ENCODE results near the gene KLHL10.

KLHL10 gene

DNA sequence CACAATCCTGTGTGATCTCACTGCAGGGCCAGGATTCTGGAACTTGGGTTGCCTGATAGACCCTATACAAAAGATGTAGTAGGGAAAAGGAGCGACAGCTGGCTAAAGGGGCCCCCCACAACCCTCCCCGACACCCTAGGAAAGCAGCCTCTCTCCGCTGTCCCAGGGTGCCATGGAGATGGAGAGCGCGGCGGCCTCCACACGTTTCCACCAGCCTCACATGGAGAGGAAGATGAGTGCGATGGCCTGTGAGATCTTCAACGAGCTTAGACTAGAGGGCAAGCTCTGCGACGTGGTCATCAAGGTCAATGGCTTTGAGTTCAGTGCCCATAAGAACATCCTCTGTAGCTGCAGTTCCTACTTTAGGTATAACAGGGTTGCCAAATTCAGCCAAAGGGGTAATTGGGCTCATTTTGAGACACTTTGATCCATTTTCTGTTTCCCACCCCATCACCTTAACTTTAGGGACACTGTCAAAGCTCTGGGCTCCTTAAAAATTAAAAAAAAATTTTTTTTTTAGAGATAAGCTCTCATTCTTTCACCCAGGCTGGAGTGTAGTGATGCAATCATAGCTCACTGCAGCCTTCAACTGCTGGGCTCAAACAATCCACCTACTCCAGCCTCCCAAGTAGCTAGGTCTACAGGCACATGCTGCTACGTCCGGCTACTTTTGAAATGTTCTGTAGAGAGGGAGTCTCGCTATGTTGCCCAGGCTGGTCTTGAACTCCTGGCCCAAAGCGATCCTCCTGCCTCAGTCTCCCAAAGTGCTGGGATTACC is at the start of gene KLHL10:
Gene KLHL10 (plus strand): TSS at position 65 of the 778 bp plus-strand sequence. CDS start 108 bp downstream, at position 173.
- Mint-ChIP-seq H3K27me3 (ENCODE audit: low read depth) (peaks cover 2% of the 10 kb centered on the region), H3K27ac (no peak within 1 kb of the TSS), H3K9me3 (no peaks in the 10 kb centered on the region), H3K36me3 (ENCODE audit: low read depth) (peaks cover 1% of the 10 kb centered on the region), H3K4me1 (ENCODE audit: low read depth) (peaks cover 13% of the 10 kb centered on the region), H3K4me3 (peak within 1 kb of the TSS; percentile 79)
- DNase-seq (ENCODE audit: low spot score): no peak

DNA sequence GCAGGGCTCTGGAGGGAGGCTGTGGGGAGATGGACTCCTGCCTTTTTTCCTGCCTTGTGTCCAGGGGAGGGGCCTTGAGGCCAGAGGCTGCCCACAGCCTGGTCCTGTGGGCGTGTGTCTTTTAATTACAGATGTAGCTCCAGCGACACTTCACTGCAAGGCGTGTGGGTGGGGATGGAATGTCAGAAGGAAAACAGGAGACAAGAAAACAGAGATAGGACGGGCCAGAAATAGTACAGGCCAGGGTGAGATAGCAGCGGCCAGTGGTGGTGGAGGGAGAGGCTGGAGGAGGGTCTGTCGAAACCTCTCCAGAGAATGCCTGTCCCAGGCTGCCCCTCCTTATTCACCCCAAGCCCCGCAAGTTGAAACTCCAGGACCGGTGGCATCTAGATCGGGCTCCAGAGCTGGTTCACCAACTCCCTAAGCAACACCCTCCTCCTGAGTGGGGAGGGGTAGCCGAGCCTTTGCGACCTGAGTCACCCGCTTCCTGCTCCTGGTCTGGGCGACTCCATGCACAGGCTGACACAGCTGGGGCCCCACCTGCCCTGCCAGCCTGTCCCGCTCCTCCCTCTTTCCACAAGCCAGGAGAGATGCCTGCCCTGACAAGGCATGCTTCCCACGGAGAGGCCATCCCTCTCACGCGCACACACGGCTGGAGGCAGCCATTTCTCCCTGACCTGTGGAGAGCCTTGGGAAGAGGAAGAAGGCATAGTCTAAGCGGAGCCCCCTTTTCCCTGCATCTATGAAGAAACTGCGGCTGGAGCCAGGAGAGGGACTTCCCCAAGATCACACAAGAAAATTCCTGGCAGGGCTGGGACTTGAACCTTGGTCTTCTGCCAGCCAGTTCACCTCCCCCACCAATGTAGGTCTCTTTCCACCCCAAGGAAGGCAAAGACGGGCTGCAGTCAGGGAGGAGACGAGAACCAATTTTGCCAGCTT is 44.5 kb upstream of the KLHL10 start:
- no peak for DNase-seq (ENCODE audit: low spot score)
- Mint-ChIP-seq H3K36me3 (ENCODE audit: low read depth) (no peaks in the 10 kb centered on the region), H3K4me3 (no peak overlapping the region), H3K27me3 (ENCODE audit: low read depth) (peaks cover 5% of the 10 kb centered on the region), H3K27ac (no peak overlapping the region), H3K9me3 (no peaks in the 10 kb centered on the region), H3K4me1 (ENCODE audit: low read depth) (peaks cover 5% of the 10 kb centered on the region)

DNA sequence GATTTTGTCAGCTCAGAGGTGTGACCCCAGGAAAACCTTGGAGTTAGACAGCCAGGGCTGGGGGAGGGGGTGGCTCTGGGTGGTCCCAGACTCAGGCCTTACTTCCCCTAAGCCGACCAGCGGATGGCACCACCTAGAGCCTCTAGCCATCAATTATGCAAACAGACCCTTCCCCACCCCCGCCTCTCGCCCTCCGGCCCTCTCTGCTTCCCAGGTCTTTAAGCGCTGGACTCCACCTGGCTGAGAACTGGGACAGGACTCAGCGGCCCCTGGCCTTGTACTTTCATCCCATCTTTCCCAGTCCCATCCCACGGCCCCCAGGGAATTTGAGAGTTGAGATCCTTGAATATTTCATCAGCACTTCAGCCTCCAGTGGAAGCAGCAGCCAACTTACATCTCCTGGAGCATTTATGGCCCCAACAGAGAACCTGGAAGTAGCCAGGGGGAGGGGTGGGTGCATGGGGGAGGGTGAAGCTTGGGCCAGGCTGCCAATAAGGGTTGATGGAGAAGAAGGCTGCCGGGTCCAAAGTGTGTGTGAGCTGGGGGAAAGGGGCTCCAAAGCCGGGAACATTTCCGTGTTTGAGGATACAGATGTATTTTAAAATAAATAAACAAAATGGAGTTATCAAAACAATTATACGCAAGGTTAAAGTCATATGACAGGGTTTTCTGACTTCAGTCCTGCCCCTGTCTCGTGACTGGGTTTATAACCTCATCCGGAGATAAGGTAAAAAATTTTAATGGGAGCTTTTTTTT is 43.7 kb upstream of the KLHL10 start:
- peaks cover 2% of the 10 kb centered on the region for H3K4me1 Mint-ChIP-seq (ENCODE audit: low read depth)
- no peak for DNase-seq (ENCODE audit: low spot score)
- H3K36me3 Mint-ChIP-seq (ENCODE audit: low read depth): no peaks in the 10 kb centered on the region
- no peak overlapping the region for H3K4me3 Mint-ChIP-seq
- no peak overlapping the region for H3K27ac Mint-ChIP-seq
- no peaks in the 10 kb centered on the region for H3K9me3 Mint-ChIP-seq
- H3K27me3 Mint-ChIP-seq (ENCODE audit: low read depth): peaks cover 3% of the 10 kb centered on the region

DNA sequence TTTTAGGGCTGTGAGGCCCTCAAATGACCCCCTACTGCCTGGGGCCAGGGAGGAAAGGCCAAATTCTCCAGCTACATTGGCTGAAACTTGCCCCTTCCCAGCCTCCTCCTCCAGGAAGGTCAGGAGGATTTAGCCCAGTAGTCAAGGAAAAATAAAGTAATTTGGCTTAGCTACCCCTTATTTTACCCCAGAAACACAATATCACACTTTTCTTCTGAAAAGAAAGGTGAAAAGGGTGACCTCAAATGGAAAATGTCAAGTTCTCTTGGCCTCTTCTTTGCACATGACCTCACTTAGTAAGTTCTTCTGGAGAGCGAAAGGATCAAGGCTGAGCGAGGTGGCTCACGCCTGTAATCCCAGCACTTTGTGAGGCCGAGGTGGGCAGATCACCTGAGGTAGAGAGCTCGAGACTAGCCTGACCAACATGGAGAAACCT is 43.1 kb upstream of the KLHL10 start:
- Mint-ChIP-seq H3K4me1 (ENCODE audit: low read depth) (peaks cover 1% of the 10 kb centered on the region), H3K27me3 (ENCODE audit: low read depth) (peaks cover 3% of the 10 kb centered on the region), H3K9me3 (no peaks in the 10 kb centered on the region), H3K4me3 (no peak overlapping the region), H3K36me3 (ENCODE audit: low read depth) (no peaks in the 10 kb centered on the region), H3K27ac (no peak overlapping the region)
- no peak for DNase-seq (ENCODE audit: low spot score)

DNA sequence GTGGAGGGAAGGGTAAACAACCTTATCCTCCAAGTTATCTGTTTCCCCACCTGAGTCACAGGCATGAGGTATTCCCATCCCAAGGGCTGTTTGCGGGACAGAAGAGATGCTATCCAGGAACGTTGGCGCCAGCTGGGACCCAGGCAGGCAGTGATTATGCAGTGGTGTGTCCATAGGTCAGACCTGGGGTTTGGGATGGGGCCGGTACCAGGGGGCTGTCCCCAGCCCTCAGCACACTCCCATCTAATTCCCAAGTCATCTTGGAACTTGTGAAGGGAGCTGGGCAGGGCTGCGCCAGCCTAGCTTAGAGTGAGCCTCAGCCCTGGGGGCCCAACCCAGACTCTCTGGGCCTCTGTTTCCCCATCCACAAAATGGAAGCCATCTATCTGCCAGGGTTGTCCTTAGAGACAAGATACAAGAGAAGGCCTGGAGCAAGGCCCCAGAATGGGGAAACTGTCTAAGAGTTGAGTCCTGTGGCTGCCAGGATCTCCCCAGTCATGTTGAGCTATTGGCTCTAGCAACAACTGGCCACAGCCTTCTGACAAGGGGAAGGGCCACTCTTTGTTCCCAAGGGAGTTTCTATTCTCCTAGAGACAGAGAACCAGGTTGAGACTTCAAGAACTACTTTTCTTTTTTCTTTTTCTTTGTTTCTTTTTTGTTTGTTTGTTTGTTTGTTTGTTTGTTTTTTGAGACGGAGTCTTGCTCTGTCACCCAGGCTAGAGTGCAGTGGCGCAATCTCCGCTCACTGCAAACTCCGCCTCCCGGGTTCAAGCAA is 41.3 kb upstream of the KLHL10 start:
- H3K4me1 Mint-ChIP-seq (ENCODE audit: low read depth): no peaks in the 10 kb centered on the region
- no peaks in the 10 kb centered on the region for H3K27me3 Mint-ChIP-seq (ENCODE audit: low read depth)
- no peak overlapping the region for H3K4me3 Mint-ChIP-seq
- H3K36me3 Mint-ChIP-seq (ENCODE audit: low read depth): no peaks in the 10 kb centered on the region
- H3K27ac Mint-ChIP-seq: no peak overlapping the region
- H3K9me3 Mint-ChIP-seq: no peaks in the 10 kb centered on the region
- no peak for DNase-seq (ENCODE audit: low spot score)

DNA sequence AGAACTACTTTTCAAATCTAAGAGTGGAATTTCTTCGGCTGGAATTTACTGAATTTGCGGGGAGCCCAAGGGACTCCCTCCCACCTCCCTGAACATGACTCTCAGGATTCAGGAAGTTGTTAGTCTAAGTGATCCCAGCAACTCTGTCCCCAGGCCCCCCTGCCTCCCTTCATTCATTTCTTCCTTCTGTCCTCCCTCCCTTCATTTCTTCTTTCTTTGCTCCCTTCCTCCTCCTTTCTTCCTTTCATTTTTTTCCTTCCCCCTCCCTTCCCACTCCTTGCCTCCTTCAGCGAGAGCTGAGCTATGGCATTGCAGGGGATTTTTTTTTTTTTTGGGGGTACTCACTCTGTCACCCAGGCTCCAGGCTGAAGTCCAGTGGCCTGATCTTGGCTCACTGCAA is 40.2 kb upstream of the KLHL10 start:
- Mint-ChIP-seq H3K4me3 (no peak overlapping the region), H3K27ac (no peak overlapping the region), H3K4me1 (ENCODE audit: low read depth) (peaks cover 4% of the 10 kb centered on the region), H3K36me3 (ENCODE audit: low read depth) (no peaks in the 10 kb centered on the region), H3K9me3 (no peaks in the 10 kb centered on the region), H3K27me3 (ENCODE audit: low read depth) (no peaks in the 10 kb centered on the region)
- DNase-seq (ENCODE audit: low spot score): no peak

DNA sequence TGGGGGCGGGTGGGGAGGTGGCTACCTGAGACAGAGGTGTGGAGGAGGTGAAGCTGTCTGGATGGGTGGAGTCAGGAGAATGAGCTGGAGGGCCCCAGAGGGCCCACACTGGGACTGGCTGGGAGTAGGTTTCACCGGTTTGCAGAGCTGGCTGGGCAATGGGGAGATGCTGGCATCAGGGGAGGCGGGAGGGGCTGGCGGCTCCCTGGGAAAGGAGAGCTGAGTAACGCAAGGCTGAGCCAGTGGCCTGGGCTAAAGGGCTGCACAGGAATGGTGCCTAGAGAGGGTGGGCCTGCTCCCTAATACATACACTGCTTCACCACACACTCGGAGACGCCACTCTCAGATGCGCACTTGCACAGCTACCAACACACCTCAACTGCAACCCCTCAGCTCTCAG is 38.3 kb upstream of the KLHL10 start:
- H3K27me3 Mint-ChIP-seq (ENCODE audit: low read depth): no peaks in the 10 kb centered on the region
- H3K4me3 Mint-ChIP-seq: no peak overlapping the region
- H3K36me3 Mint-ChIP-seq (ENCODE audit: low read depth): no peaks in the 10 kb centered on the region
- H3K9me3 Mint-ChIP-seq: no peaks in the 10 kb centered on the region
- DNase-seq (ENCODE audit: low spot score): no peak
- H3K27ac Mint-ChIP-seq: no peak overlapping the region
- H3K4me1 Mint-ChIP-seq (ENCODE audit: low read depth): peaks cover 4% of the 10 kb centered on the region

DNA sequence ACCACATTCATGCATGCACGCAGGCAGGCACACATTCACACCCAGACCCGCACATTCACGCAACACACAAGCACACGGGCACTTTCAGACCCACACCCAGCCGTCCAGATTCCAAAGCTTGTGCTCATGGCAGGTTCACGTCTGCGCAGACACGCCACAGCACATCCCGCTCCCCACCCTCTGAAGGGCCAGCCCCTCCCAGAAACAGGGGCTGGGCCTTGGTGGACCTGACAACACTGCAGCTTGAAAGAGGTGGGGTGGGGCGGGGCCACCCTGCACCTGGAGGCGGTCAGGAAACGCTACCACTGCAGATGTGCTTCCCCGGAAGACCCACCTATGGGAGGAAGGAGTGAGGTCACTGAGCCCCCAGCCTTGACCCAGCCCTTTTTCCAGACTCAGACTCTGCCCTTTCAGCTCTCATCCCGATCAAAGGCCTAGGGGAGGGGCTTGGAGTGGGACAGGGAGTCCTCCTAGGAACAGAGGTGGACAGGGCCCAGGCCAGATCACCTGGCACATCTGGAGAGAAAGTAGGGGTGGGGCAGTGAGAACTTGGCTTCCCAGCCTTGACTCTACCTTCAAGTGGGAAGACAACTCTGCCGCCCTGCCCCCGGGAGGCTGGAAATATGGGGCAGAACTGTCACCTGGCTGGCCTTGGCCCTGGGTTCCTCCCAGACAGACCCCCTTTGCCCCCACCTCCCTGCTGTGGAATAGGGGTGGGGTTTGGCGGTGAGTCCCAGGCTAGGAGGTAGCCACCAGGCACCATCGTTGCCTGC is 36.8 kb upstream of the KLHL10 start:
- Mint-ChIP-seq H3K4me1 (ENCODE audit: low read depth) (peaks cover 4% of the 10 kb centered on the region), H3K27me3 (ENCODE audit: low read depth) (no peaks in the 10 kb centered on the region), H3K27ac (no peak overlapping the region), H3K4me3 (no peak overlapping the region), H3K9me3 (no peaks in the 10 kb centered on the region), H3K36me3 (ENCODE audit: low read depth) (no peaks in the 10 kb centered on the region)
- no peak for DNase-seq (ENCODE audit: low spot score)

DNA sequence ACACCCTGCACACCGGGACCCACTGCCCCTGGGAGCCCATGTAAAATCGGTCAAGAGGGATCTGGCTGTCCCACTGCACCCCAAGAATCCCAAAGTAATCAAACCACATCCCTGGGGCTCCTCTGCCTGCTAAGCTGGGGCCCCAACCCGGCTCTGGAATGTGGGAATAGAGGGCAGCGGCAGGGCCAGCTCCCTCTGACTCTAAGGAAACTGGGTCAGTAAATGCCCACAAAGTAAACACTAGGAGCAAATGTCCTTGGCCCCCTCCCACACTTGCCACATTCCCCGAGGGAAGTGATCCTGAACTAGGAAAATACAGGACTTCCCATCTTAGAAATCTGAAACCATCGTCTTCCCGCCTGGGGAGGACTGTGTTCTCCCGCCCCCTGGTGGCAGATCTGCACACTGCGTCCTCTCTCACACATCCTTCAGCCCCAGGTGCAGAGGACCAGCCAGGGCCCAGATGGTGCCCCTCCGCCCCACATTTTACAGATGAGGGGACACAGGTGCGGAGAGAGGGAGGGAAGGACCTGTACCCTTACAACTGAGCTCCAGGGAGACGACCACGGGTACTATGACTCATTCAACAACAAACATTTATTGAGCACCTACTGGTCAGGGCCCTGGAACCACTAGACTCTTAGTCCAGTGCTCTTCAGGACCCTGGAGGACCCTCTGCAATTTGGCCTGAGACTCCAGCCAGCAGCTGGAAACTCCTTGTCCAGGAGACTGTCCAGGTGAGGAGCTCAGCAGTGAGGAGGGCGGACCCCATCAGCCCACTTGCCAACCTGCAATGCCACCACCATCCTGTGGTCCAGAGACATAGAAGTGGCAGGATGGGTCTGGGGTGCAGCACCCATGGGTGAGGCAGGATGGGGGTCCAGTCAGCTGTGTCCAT is 36.0 kb upstream of the KLHL10 start:
- peak; percentile 52 for DNase-seq (ENCODE audit: low spot score)
- H3K27me3 Mint-ChIP-seq (ENCODE audit: low read depth): no peaks in the 10 kb centered on the region
- peaks cover 4% of the 10 kb centered on the region for H3K4me1 Mint-ChIP-seq (ENCODE audit: low read depth)
- no peak overlapping the region for H3K27ac Mint-ChIP-seq
- H3K36me3 Mint-ChIP-seq (ENCODE audit: low read depth): no peaks in the 10 kb centered on the region
- no peak overlapping the region for H3K4me3 Mint-ChIP-seq
- H3K9me3 Mint-ChIP-seq: no peaks in the 10 kb centered on the region

DNA sequence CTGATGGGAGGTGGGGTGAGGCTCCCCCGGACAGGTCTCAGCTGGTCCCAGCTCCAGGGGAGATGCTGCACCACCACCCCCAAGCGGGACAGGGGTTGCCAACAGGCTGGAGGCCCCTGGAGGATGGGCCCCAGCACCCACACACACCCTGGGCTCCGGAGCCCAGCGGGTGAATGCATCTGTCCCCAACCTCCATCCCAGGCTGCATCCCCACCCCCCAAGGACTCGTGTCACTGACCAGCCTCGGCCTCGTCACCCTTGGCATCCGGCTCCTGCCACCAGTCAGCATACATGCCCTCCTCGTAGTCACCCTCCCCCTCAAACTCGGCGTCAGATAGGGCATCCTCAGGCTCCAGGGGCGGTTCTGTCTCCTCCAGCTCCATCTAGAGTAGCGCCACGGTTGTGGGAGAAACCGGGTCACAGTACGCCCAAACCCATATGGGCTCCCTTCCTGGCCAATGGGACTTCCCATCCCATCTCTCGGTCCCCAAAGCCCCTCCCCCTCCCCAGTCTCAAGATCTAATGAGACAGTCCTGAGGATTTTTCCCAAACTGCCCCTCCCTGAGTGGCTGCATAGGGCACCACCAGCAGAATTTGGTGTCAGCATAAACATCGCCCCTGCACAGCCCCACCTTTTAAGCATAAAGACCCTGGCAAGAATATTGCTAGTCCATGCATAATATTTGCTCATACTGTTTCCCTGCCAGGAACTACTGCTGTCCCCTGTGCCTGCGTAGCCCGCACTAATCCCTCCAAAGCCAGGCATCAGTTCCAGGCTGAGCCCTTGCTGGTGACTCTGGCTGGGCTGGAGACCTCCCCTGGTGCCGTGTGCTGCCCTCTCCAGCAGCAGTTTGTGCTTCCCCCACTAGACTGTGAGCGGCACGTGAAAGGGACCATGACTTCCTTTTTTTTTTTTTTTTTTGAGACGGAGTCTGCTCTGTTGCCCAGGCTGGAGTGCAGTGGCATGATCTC is 34.3 kb upstream of the KLHL10 start:
- Mint-ChIP-seq H3K9me3 (no peaks in the 10 kb centered on the region), H3K36me3 (ENCODE audit: low read depth) (no peaks in the 10 kb centered on the region), H3K4me3 (no peak overlapping the region), H3K4me1 (ENCODE audit: low read depth) (peaks cover 4% of the 10 kb centered on the region), H3K27me3 (ENCODE audit: low read depth) (no peaks in the 10 kb centered on the region), H3K27ac (no peak overlapping the region)
- DNase-seq (ENCODE audit: low spot score): no peak

DNA sequence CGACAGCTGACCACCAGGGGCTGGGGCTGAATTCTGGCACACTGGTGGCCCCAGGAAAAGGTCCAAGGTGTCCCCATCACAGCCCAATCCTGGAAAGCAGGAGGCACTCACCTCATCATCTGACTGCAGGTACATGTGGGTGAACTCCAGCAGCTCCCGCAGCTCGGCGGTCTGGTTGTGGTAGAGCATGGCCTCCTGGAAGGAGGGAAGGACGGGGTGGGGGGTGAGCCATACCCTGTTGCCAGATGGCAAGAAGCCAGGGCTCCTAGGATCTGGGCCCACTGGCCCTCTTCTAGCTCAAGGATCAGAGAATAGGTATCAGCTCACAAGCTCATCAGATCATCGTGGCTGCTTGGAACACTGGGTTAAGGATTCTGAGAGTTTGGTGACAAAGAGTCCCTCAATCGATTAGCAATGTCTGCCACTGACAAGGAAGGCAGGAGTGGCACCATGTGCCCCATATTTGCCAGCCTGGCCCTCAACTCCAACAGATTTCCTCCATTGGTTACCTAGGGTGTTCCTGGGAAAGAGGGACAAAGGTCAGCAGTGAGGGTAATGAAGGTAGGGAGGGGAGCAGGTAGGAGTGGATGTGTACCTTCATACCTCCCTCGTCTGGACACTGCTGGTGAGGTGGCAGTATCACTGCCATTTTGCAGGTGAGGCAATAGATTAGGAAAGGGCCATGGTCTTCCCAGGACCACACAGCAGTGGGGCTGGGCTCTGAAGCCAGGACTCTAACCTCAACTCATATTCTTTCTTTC is 30.8 kb upstream of the KLHL10 start:
- Mint-ChIP-seq H3K36me3 (ENCODE audit: low read depth) (no peaks in the 10 kb centered on the region), H3K9me3 (no peaks in the 10 kb centered on the region), H3K4me3 (no peak overlapping the region), H3K27me3 (ENCODE audit: low read depth) (peaks cover 3% of the 10 kb centered on the region), H3K27ac (no peak overlapping the region), H3K4me1 (ENCODE audit: low read depth) (peaks cover 8% of the 10 kb centered on the region)
- DNase-seq (ENCODE audit: low spot score): no peak

Measured in T-helper 2 cell treated with Interferon-gamma antibody and Interleukin-4, amounts not matched to agents 5 μg/mL and 100 μg/mL, for 36 hours (primary cell).